Activated T-helper 9 cell treated with anti-CD3 and anti-CD28 coated beads, Interleukin-2, amount 50 U/mL, for 16 hours (primary cell): ENCODE results near the gene NAV2.
"Not testable (repeated sequence)": the region's sequence is repeated elsewhere in the genome, so short reads cannot be mapped to it uniquely, and the experiment has no call there.

Experiments used
- DNase-seq: peaks from one replicate; pipeline ENCODE4 v3.0.0-alpha.2; 2020; ENCODE audit warnings: low read depth

Gene NAV2

GRCh38 chr11:19954899-19955298 lies 242.3 kb downstream of the NAV2 start:
- no peak for DNase-seq

- no peak for DNase-seq
These were observed 243.0 kb downstream of the NAV2 start for GRCh38 chr11:19955660-19956059.

- DNase-seq: no peak
These were observed 243.6 kb downstream of the NAV2 start for GRCh38 chr11:19956228-19956627.

GRCh38 chr11:19957294-19957943 lies 244.8 kb downstream of the NAV2 start:
- DNase-seq: no peak

DNA sequence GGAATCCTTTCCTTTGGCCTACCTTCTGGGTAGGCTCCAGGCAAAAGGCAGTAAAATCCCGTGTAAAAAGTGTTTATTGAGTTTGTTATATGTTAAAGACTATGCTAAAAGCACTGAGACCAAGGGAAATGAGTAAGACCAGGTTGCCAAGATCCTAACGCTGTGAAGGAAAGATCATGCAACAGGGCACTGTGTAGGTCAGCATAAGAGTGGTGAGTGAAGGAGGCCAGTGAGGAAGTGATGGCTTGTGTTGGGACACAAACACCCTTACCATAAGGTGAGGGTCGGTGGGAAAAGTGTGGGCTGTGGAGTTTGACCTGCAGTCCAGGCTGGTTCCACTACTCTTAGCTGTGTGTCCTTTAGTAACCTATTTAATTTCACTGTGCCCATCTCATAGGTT lies 245.6 kb downstream of the NAV2 start:
- DNase-seq: no peak

DNA sequence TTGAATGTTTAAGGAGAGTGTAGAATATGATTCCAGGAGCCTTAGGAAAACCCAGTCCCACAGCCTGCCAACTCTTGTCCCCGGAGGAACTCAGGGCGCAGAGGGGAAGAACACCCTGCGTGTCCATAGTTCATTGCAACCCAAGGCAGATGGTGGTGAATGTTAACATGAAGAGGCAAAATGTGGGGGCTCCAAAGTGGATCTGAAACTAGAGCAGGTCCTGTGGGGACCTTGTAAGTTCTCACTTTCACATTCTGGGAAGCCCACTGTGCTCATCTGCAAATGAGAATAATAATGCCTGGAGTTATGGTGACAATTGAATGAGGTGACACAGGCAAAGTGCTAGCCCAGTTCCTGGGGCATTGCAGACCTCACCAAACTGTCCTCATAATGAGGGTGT lies 246.6 kb downstream of the NAV2 start:
- no peak for DNase-seq

DNA sequence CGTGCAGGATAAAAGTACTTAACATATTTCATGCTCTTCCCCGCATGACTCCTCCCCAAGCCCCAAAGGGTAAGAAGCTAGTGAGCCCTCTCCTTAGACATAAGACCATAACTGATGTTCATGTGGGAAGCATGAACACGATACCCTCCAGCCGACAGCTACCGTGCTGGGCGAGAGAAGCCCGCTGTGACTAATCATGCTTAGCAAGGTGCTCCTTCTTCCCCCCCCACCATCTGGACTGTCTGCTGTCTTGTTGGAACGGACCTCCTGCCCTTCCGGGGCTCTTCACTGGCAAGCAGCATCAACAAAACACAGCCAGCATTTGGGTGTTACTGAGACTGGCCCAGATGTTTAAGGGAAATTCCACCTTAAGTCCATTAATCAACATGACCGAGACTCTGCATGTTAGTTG lies 247.0 kb downstream of the NAV2 start:
- no peak for DNase-seq

DNA sequence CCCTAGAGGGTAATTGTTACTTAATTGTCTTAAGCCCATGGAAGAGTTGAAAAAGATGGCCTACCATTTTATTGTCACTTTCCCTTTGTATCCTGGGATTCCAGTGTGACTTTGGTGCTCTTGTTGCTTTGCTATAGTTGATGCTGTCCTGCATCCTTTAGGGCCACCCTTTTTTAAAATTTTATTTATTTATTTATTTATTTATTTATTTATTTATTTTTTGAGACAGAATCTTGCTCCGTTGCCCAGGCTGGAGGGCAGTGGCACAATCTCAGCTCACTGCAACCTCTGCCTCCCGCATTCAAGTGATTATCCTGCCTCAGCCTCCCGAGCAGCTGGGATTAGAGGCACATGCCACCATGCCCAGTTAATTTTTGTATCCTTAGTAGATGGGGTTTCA lies 247.8 kb downstream of the NAV2 start:
- not testable (repeated sequence) for DNase-seq

GRCh38 chr11:19961225-19961624 lies 248.6 kb downstream of the NAV2 start:
- DNase-seq: no peak

DNA sequence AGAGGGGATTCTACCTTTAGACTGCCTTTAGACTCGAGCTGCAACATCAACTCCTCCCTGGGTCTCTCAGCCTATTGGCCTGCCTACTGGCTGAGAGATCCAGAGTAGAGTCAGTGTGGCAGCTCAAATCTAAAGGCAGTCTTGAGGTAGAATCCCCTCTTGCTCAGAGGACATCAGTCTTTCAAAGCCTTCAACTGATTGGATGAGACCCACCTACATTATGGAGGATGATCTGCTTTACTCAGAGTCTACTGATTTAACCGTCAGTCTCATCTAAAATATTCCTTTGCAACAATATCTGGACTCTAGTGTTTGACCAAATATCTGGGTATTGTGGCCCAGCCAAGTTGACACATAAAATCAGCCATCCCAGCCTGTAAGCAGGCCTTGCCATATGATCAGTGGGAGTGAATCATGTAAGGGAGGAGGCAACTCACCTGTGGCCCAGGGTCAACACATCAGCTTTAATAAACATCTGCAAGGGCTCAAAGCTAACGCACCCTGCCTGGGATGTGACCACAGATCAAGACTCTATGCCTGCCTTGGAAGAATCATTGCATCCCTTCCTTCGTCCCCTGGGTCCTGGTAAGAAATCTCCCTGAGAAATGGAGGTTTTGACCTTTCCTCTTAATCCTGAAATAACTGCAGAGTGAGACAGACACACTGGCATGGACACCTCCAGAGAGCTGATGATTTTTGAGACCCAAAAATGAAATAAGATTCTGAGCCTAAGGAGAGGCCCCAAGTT lies 249.6 kb downstream of the NAV2 start:
- DNase-seq: no peak

GRCh38 chr11:19962801-19963175 lies 250.2 kb downstream of the NAV2 start:
- no peak for DNase-seq

DNA sequence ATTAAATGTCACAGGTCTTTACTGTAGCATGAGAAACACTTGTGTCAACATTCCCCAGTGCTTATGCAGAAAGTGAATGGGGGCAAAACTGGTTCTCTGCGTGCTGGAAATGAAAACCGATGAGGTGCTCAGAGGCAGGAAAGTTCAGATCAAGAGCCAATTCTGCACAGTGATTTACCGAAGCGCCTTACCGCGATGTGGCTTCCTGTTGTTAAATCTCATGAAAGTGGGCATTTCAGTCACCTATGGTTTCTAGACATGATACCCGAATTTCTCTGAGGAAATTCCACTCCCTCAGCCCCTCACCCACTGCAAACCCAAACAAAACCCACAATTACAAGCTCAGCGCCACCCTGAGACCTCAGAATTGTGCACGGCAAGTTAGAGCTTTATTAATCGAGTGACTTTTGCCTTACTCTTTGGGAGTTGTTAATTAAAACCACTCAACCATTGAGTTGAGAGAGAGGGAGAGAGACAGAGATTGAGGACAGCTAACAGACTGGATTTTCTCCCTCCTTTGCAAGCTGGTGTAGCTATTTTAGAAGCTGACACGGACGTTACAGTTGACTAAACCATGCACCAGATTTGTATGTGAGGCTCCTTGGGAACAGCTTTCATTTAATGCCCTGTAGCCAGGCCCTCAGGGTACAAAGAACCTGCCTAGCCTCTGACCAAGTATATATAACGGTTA lies 251.2 kb downstream of the NAV2 start:
- DNase-seq: no peak

GRCh38 chr11:19966441-19966840 lies 253.8 kb downstream of the NAV2 start:
- DNase-seq: no peak

- DNase-seq: no peak
These were observed 254.3 kb downstream of the NAV2 start for GRCh38 chr11:19966927-19967326.

- DNase-seq: no peak
These were observed 255.2 kb downstream of the NAV2 start for GRCh38 chr11:19967787-19968186.

GRCh38 chr11:19968860-19969259 lies 256.2 kb downstream of the NAV2 start:
- DNase-seq: no peak

GRCh38 chr11:19970944-19971343 lies 258.3 kb downstream of the NAV2 start:
- no peak for DNase-seq

DNA sequence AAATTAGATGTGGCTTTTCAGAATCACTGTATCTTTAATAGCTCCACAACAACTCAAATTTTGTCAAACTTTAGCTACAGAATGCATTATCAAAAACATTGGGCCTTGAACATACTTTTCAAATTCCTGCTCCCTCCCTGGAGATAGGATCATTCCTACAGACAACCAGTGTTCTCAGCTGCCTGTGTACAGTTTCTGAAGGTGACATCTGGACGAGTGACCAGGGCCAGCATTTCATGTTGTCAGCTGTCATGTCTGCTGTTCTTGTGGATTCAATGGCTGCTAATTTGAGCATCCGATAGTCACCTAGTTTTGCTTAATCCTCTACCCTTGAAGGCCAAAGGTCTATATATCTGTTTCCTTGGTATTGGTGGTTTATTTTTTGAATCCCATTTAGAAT lies 259.5 kb downstream of the NAV2 start:
- no peak for DNase-seq

GRCh38 chr11:19972651-19973050 lies 260.0 kb downstream of the NAV2 start:
- no peak for DNase-seq

GRCh38 chr11:19973136-19973635 lies 260.5 kb downstream of the NAV2 start:
- no peak for DNase-seq

DNA sequence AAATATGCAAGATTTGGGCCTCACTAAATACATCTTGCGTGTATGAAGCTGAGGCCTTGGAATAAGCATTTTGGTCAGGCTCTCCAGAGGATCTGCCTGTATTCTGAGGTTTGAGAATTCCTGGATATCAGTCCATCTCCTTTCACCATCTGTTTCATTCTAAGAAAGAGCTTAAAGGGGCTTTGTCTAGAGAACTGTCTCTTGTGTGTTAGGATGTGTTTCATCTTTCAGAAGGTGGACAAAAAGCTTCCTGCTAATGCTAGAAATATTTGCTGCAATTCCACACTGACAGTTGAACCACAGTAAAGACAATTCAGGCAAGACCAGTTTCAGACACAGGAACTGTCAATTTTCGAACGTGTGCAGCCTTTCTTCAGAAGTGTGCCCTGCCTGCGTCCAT lies 262.2 kb downstream of the NAV2 start:
- no peak for DNase-seq

- no peak for DNase-seq
These were observed 262.9 kb downstream of the NAV2 start for GRCh38 chr11:19975414-19975990.
